WTC11 (cell line): Measurements from ENCODE around the gene EHF. TPM values are rescaled to one million over a fixed set of nuclear protein-coding genes. Genes with fewer than 3 reads are reported as not detected.

ENCODE experiments used
- ATAC-seq: fragments of 200-7000 bp; cut with Tn5 transposase; 2 replicates; pipeline ENCODE4 v1.10.0; 2021; ENCODE audit warnings: mild to moderate bottlenecking, moderate library complexity
- CTCF ChIA-PET: fragments of 300-600 bp; sonication (Branson Sonifier 250); formaldehyde crosslinking; loops from one replicate; lab custom pipeline; 2021; ENCODE audit warnings: antibody characterized with exemption; lab: Charles Lee
- POLR2A ChIA-PET: fragments of 350-600 bp; sonication (Branson Sonifier 250); formaldehyde crosslinking; loops from one replicate; lab custom pipeline; 2021; ENCODE audit warnings: antibody characterized with exemption; lab: Charles Lee
- DNase-seq: peaks from one replicate; pipeline ENCODE4 v3.0.0; 2021; ENCODE audit warnings: low spot score
- H3K27ac Mint-ChIP-seq: 2 replicates; pipeline ENCODE4 v1.8.0; 2021; ENCODE audit warnings: mixed read lengths
- H3K27me3 Mint-ChIP-seq: 2 replicates; pipeline ENCODE4 v1.8.0; 2021; ENCODE audit warnings: low read depth, mild to moderate bottlenecking, moderate library complexity, mixed read lengths
- H3K36me3 Mint-ChIP-seq: 2 replicates; pipeline ENCODE4 v1.8.0; 2021; ENCODE audit warnings: mixed read lengths
- H3K4me1 Mint-ChIP-seq: 2 replicates; pipeline ENCODE4 v1.8.0; 2022; ENCODE audit warnings: mixed read lengths
- H3K4me3 Mint-ChIP-seq: 2 replicates; pipeline ENCODE4 v1.8.0; 2021; ENCODE audit warnings: mild to moderate bottlenecking, moderate library complexity, mixed read lengths
- H3K9me3 Mint-ChIP-seq: 2 replicates; pipeline ENCODE4 v1.8.0; 2021; ENCODE audit warnings: mixed read lengths
- CBFB ChIP-seq: sonication (generic); formaldehyde crosslinking; IDR thresholded peaks from 2 replicates; pipeline ENCODE4 v1.8.1; 2022; ENCODE audit warnings: mild to moderate bottlenecking, low read depth, missing genetic modification reagents
- ELF4 ChIP-seq: sonication (generic); formaldehyde crosslinking; IDR thresholded peaks from 2 replicates; pipeline ENCODE4 v1.8.1; 2022; ENCODE audit warnings: low read depth, mild to moderate bottlenecking, moderate library complexity, missing genetic modification reagents
- JUN ChIP-seq: sonication (generic); formaldehyde crosslinking; IDR thresholded peaks from 2 replicates; pipeline ENCODE4 v1.8.0; 2023; ENCODE audit warnings: mild to moderate bottlenecking, missing genetic modification reagents
- MYBL2 ChIP-seq: sonication (generic); formaldehyde crosslinking; IDR thresholded peaks from 2 replicates; pipeline ENCODE4 v1.8.1; 2023; ENCODE audit warnings: mild to moderate bottlenecking, moderate library complexity, missing genetic modification reagents
- NR1H2 ChIP-seq: sonication (generic); formaldehyde crosslinking; IDR thresholded peaks from 2 replicates; pipeline ENCODE4 v1.9.0; 2021; ENCODE audit warnings: mild to moderate bottlenecking, moderate library complexity, missing genetic modification reagents
- SP1 ChIP-seq: sonication (generic); formaldehyde crosslinking; conservative IDR thresholded peaks from 2 replicates; pipeline ENCODE4 v1.8.1; 2022; ENCODE audit warnings: missing genetic modification reagents
- TCF7 ChIP-seq: sonication (generic); formaldehyde crosslinking; IDR thresholded peaks from 2 replicates; pipeline ENCODE4 v1.8.0; 2022; ENCODE audit warnings: mild to moderate bottlenecking, low read depth, missing genetic modification reagents, moderate library complexity
- ZNF263 ChIP-seq: sonication (generic); formaldehyde crosslinking; IDR thresholded peaks from 2 replicates; pipeline ENCODE4 v1.8.1; 2022; ENCODE audit warnings: low read depth, mild to moderate bottlenecking, moderate library complexity, missing genetic modification reagents
- ZNF671 ChIP-seq: fragments of 250-450 bp; sonication (Bioruptor Pico); IDR thresholded peaks from 2 replicates; pipeline ENCODE4 v1.8.0; 2021; ENCODE audit warnings: mild to moderate bottlenecking
- total RNA-seq: library from RNA; stranded (reverse); gene quantifications from 3 replicates; pipeline ENCODE4 v1.2.3, GENCODE V29; 2021
- TF ChIP-seq, protein P1 (sequence below): sonication (generic); formaldehyde crosslinking; IDR thresholded peaks from 2 replicates; pipeline ENCODE4 v1.8.0; 2022; ENCODE audit warnings: missing genetic modification reagents
- TF ChIP-seq, protein P2 (sequence below): sonication (generic); formaldehyde crosslinking; IDR thresholded peaks from 2 replicates; pipeline ENCODE4 v1.8.0; 2022; ENCODE audit warnings: mild to moderate bottlenecking, missing genetic modification reagents
- TF ChIP-seq, protein P3 (sequence below): sonication (generic); formaldehyde crosslinking; IDR thresholded peaks from 2 replicates; pipeline ENCODE4 v1.8.0; 2023; ENCODE audit warnings: missing genetic modification reagents, mild to moderate bottlenecking, borderline replicate concordance
- TF ChIP-seq, protein P4 (sequence below): fragments of 250-450 bp; sonication (Bioruptor Pico); IDR thresholded peaks from 2 replicates; pipeline ENCODE4 v1.8.0; 2021; ENCODE audit warnings: mild to moderate bottlenecking
- TF ChIP-seq, protein P5 (sequence below): fragments of 250-450 bp; sonication (Bioruptor Pico); IDR thresholded peaks from 2 replicates; pipeline ENCODE4 v1.9.0; 2021; ENCODE audit warnings: mild to moderate bottlenecking
- TF ChIP-seq, protein P6 (sequence below): sonication (generic); formaldehyde crosslinking; conservative IDR thresholded peaks from 2 replicates; pipeline ENCODE4 v1.8.1; 2023; ENCODE audit warnings: mild to moderate bottlenecking, low read depth, missing genetic modification reagents, moderate library complexity
- TF ChIP-seq, protein P7 (sequence below): sonication (generic); formaldehyde crosslinking; IDR thresholded peaks from 2 replicates; pipeline ENCODE4 v1.8.1; 2022; ENCODE audit warnings: low read depth, mild to moderate bottlenecking, moderate library complexity, missing genetic modification reagents, borderline replicate concordance
- TF ChIP-seq, protein P8 (sequence below): sonication (generic); formaldehyde crosslinking; IDR thresholded peaks from 2 replicates; pipeline ENCODE4 v1.8.1; 2022; ENCODE audit warnings: low read depth, missing genetic modification reagents, borderline replicate concordance

EHF gene
- total RNA-seq, 1 experiment from 2014 or later = 0.46 TPM

DNA sequence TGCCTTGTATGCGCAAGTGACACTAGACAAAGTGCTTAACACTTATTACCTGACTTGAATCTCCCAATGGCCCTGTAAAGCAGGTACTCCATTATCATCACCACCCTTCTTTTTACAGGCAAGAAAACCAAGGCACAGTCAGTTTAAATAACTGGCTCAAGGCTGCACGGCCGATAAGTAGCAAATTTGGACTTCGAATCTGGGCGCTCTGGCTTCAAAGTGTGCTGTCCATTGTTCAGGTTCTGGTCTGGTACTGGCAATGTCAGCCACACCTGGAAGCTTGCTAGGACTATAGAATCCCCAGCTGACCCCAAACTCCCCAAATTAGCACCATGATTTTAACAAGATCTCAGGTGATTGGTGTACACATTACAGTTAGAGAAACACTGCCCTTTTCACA is 19.3 kb upstream of the EHF start (continued):
- TF ChIP-seq, protein P1, sequence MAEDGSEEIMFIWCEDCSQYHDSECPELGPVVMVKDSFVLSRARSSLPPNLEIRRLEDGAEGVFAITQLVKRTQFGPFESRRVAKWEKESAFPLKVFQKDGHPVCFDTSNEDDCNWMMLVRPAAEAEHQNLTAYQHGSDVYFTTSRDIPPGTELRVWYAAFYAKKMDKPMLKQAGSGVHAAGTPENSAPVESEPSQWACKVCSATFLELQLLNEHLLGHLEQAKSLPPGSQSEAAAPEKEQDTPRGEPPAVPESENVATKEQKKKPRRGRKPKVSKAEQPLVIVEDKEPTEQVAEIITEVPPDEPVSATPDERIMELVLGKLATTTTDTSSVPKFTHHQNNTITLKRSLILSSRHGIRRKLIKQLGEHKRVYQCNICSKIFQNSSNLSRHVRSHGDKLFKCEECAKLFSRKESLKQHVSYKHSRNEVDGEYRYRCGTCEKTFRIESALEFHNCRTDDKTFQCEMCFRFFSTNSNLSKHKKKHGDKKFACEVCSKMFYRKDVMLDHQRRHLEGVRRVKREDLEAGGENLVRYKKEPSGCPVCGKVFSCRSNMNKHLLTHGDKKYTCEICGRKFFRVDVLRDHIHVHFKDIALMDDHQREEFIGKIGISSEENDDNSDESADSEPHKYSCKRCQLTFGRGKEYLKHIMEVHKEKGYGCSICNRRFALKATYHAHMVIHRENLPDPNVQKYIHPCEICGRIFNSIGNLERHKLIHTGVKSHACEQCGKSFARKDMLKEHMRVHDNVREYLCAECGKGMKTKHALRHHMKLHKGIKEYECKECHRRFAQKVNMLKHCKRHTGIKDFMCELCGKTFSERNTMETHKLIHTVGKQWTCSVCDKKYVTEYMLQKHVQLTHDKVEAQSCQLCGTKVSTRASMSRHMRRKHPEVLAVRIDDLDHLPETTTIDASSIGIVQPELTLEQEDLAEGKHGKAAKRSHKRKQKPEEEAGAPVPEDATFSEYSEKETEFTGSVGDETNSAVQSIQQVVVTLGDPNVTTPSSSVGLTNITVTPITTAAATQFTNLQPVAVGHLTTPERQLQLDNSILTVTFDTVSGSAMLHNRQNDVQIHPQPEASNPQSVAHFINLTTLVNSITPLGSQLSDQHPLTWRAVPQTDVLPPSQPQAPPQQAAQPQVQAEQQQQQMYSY (CRISPR knock-in tag) = no peak
- TF ChIP-seq ZNF263 (no peak), ELF4 (CRISPR knock-in tag) (no peak), JUN (CRISPR knock-in tag) (no peak), TCF7 (no peak)
- TF ChIP-seq, protein P2, sequence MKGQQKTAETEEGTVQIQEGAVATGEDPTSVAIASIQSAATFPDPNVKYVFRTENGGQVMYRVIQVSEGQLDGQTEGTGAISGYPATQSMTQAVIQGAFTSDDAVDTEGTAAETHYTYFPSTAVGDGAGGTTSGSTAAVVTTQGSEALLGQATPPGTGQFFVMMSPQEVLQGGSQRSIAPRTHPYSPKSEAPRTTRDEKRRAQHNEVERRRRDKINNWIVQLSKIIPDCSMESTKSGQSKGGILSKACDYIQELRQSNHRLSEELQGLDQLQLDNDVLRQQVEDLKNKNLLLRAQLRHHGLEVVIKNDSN (CRISPR knock-in tag) = no peak
- TF ChIP-seq, protein P3, sequence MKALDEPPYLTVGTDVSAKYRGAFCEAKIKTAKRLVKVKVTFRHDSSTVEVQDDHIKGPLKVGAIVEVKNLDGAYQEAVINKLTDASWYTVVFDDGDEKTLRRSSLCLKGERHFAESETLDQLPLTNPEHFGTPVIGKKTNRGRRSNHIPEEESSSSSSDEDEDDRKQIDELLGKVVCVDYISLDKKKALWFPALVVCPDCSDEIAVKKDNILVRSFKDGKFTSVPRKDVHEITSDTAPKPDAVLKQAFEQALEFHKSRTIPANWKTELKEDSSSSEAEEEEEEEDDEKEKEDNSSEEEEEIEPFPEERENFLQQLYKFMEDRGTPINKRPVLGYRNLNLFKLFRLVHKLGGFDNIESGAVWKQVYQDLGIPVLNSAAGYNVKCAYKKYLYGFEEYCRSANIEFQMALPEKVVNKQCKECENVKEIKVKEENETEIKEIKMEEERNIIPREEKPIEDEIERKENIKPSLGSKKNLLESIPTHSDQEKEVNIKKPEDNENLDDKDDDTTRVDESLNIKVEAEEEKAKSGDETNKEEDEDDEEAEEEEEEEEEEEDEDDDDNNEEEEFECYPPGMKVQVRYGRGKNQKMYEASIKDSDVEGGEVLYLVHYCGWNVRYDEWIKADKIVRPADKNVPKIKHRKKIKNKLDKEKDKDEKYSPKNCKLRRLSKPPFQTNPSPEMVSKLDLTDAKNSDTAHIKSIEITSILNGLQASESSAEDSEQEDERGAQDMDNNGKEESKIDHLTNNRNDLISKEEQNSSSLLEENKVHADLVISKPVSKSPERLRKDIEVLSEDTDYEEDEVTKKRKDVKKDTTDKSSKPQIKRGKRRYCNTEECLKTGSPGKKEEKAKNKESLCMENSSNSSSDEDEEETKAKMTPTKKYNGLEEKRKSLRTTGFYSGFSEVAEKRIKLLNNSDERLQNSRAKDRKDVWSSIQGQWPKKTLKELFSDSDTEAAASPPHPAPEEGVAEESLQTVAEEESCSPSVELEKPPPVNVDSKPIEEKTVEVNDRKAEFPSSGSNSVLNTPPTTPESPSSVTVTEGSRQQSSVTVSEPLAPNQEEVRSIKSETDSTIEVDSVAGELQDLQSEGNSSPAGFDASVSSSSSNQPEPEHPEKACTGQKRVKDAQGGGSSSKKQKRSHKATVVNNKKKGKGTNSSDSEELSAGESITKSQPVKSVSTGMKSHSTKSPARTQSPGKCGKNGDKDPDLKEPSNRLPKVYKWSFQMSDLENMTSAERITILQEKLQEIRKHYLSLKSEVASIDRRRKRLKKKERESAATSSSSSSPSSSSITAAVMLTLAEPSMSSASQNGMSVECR (CRISPR knock-in tag) = no peak

DNA sequence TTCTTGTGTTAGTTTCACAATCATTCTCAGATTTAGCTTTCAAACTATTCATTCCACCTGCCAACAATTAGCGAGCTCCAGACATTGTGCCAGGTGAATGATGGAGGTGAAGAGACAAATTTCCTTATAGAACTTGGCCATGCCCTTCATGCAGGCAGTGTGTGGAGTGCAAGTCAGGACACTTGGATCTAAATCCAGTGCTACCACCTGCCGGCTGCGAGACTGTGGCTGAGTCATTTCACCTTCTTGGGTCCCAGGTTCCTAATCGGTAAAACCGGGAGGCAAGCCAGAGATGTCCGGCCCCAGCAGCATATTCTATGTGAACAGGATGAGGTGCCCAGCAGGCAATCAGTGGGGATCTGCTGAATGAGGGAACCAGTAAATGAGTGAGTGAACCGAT is 18.6 kb upstream of the EHF start:
- no peak for DNase-seq
- H3K27ac Mint-ChIP-seq = no peak overlapping the region
- TF ChIP-seq SP1 (no peak), NR1H2 (no peak), MYBL2 (CRISPR knock-in tag) (no peak), CBFB (no peak), ZNF671 (CRISPR knock-in tag) (no peak)
- TF ChIP-seq, protein P4, sequence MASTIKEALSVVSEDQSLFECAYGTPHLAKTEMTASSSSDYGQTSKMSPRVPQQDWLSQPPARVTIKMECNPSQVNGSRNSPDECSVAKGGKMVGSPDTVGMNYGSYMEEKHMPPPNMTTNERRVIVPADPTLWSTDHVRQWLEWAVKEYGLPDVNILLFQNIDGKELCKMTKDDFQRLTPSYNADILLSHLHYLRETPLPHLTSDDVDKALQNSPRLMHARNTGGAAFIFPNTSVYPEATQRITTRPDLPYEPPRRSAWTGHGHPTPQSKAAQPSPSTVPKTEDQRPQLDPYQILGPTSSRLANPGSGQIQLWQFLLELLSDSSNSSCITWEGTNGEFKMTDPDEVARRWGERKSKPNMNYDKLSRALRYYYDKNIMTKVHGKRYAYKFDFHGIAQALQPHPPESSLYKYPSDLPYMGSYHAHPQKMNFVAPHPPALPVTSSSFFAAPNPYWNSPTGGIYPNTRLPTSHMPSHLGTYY (CRISPR knock-in tag) = no peak
- TF ChIP-seq, protein P5, sequence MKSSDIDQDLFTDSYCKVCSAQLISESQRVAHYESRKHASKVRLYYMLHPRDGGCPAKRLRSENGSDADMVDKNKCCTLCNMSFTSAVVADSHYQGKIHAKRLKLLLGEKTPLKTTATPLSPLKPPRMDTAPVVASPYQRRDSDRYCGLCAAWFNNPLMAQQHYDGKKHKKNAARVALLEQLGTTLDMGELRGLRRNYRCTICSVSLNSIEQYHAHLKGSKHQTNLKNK (CRISPR knock-in tag) = no peak
- TF ChIP-seq, protein P6, sequence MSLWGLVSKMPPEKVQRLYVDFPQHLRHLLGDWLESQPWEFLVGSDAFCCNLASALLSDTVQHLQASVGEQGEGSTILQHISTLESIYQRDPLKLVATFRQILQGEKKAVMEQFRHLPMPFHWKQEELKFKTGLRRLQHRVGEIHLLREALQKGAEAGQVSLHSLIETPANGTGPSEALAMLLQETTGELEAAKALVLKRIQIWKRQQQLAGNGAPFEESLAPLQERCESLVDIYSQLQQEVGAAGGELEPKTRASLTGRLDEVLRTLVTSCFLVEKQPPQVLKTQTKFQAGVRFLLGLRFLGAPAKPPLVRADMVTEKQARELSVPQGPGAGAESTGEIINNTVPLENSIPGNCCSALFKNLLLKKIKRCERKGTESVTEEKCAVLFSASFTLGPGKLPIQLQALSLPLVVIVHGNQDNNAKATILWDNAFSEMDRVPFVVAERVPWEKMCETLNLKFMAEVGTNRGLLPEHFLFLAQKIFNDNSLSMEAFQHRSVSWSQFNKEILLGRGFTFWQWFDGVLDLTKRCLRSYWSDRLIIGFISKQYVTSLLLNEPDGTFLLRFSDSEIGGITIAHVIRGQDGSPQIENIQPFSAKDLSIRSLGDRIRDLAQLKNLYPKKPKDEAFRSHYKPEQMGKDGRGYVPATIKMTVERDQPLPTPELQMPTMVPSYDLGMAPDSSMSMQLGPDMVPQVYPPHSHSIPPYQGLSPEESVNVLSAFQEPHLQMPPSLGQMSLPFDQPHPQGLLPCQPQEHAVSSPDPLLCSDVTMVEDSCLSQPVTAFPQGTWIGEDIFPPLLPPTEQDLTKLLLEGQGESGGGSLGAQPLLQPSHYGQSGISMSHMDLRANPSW (CRISPR knock-in tag) = no peak
- TF ChIP-seq, protein P7, sequence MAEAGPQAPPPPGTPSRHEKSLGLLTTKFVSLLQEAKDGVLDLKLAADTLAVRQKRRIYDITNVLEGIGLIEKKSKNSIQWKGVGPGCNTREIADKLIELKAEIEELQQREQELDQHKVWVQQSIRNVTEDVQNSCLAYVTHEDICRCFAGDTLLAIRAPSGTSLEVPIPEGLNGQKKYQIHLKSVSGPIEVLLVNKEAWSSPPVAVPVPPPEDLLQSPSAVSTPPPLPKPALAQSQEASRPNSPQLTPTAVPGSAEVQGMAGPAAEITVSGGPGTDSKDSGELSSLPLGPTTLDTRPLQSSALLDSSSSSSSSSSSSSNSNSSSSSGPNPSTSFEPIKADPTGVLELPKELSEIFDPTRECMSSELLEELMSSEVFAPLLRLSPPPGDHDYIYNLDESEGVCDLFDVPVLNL = no peak
- TF ChIP-seq, protein P8, sequence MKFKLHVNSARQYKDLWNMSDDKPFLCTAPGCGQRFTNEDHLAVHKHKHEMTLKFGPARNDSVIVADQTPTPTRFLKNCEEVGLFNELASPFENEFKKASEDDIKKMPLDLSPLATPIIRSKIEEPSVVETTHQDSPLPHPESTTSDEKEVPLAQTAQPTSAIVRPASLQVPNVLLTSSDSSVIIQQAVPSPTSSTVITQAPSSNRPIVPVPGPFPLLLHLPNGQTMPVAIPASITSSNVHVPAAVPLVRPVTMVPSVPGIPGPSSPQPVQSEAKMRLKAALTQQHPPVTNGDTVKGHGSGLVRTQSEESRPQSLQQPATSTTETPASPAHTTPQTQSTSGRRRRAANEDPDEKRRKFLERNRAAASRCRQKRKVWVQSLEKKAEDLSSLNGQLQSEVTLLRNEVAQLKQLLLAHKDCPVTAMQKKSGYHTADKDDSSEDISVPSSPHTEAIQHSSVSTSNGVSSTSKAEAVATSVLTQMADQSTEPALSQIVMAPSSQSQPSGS (CRISPR knock-in tag) = no peak
- TF ChIP-seq, all 79 proteins: peak for 0
- POLR2A ChIA-PET = no interaction called here
- no peak overlapping the region for H3K4me3 Mint-ChIP-seq
- peaks cover 5% of the 10 kb centered on the region; the same call in 1 of the 2 replicates for H3K4me1 Mint-ChIP-seq
- CTCF ChIA-PET = no interaction called here
- no peaks in the 10 kb centered on the region for H3K36me3 Mint-ChIP-seq
- H3K27me3 Mint-ChIP-seq = no peaks in the 10 kb centered on the region
- no peak for ATAC-seq
- H3K9me3 Mint-ChIP-seq = no peaks in the 10 kb centered on the region
